NCI-H2196 (cell line): ENCODE measurements around the gene PYDC1.
"Not testable (repeated sequence)": the region's sequence is repeated elsewhere in the genome, so short reads cannot be mapped to it uniquely, and the experiment has no call there.

Experiments
- DNase-seq: peaks from one replicate; lab custom pipeline; 2025; ENCODE audit not compliant: unreplicated experiment; lab: John Stamatoyannopoulos, UW

PYDC1 gene

GRCh38 chr16:31223044-31223443, 6.1 kb upstream of the PYDC1 start:
- no peak for DNase-seq

DNA sequence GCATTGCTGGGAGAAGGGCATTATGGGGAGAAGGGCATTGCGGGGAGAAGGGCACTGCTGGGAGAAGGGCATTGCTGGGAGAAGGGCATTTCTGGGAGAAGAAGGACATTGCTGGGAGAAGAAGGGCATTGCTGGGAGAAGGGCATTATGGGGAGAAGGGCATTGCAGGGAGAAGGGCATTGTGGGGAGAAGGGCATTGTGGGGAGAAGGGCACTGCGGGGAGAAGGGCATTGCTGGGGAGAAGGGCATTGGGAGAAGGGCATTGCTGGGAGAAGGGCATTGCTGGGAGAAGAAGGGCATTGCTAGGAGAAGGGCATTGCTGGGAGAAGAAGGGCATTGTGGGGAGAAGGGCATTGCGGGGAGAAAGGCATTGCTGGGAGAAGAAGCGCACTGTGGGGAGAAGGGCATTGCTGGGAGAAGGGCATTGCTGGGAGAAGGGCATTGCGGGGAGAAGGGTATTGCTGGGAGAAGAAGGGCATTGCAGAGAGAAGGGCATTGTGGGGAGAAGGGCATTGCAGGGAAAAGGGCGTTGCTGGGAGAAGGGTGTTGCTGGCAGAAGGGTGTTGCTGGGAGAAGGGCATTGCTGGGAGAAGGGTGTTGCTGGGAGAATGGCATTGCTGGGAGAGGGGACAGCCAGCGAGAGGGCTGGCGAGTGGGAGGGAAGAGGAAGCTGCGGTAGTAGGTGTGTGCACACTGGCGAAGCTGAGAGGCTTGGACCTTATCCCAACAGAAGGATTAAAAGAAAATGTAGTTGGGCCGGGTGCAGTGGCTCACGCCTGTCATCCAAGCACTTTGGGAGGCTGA, 4.6 kb upstream of the PYDC1 start:
- DNase-seq = no peak

DNA sequence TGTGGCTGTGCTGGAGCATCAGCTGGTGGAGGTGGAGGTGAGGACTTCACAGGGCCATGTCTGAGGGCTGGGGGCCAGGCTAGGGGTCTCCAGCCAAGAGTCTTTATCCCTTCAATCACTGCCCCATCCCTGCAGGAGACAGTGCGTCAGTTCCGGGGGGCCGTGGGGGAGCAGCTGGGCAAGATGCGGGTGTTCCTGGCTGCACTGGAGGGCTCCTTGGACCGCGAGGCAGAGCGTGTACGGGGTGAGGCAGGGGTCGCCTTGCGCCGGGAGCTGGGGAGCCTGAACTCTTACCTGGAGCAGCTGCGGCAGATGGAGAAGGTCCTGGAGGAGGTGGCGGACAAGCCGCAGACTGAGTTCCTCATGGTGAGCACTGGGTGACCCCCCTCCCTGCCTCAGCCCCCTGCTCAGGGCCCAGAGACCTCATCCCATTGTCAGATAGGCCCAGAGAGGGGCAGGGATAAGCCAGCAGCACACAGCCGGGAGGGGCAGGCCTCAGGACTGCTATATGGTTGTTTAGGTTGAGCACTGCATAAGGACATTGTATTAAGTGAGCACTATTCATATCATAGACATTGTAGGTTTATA, 2.3 kb upstream of the PYDC1 start:
- no peak for DNase-seq

DNA sequence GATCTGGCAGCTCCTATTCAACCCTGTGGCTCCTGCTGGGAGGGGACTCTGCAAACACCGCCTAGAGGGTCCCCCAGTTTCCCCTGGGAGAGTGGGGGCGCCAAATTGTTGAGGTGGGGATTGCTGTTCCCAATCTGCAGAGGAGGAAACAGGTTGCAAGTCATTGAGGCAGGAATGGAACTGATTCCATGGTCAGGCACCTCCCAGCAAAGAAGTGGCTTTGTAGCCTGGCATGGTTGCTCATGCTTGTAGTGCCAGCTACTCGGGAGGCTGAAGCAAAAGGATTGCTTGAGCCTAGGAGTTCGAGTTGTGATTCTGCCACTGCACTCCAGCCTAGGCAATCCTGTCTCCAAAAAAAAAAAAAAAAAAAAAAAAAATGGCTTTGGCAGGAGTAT, 198 bp upstream of the PYDC1 start:
- DNase-seq = no peak

- DNase-seq = no peak
Observed at GRCh38 chr16:31215287-31216162, 1.4 kb downstream of the PYDC1 start.

DNA sequence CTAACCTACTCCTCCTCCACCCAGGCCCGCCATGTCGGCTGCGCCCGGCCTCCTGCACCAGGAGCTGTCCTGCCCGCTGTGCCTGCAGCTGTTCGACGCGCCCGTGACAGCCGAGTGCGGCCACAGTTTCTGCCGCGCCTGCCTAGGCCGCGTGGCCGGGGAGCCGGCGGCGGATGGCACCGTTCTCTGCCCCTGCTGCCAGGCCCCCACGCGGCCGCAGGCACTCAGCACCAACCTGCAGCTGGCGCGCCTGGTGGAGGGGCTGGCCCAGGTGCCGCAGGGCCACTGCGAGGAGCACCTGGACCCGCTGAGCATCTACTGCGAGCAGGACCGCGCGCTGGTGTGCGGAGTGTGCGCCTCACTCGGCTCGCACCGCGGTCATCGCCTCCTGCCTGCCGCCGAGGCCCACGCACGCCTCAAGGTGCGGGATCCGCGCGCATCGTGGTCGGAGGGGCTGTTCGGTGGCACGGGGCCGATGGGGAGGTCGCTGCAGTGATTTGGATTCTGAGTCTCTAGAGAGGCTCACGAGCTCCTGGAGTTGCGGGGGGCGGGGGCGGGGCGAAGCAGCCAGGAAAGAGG, 2.1 kb downstream of the PYDC1 start:
- DNase-seq = no peak

DNA sequence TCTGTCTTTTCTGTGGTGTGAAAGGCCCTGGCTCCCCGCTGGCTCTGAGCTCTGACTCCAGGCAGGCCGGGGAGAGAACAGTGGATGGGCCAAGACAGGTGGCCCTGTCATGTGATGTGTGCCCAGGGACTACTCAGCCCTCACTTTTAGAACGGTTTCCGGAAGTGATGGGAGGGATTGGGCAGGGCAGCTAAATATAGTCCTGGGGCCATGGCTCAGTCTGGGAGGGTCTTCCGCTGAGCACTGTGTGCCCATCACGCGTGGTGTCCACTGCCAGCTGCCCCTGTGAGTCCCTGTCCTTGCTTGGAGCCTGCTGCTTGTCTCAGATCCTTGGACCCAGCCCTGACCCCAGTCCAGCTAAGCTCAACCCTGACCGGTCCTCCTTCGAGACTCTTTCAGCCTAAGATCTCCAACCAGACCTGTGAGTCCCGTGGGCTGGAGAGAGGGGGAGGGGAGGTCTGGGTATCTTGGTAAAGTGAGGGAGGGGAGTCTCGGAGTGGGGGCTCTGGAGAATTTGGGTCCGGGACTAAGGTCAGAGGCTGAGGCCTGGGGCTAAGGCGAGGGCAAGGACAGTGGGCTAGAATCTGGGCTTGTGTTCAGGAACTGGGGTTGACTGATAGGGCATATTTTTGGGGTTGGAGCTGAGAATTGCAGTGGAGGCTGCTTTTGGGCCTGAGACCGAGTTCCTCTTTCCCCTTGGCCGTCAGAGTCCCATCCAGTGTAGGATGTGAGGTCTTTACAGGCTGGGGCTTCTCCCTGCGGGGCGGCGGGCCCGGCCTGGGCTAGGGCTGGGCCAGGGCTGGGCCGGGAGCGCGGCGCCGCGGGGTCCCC, 2.8 kb downstream of the PYDC1 start, which contains the start of gene TRIM72:
TRIM72 (plus strand) TSS at position 243 of the 831 bp plus-strand sequence. CDS start 620 bp downstream, outside the sequence.
- no peak for DNase-seq

- no peak for DNase-seq
Observed at GRCh38 chr16:31213342-31213741, 3.6 kb downstream of the PYDC1 start.

- no peak for DNase-seq
Observed at GRCh38 chr16:31206776-31207175, 10.2 kb downstream of the PYDC1 start.

DNA sequence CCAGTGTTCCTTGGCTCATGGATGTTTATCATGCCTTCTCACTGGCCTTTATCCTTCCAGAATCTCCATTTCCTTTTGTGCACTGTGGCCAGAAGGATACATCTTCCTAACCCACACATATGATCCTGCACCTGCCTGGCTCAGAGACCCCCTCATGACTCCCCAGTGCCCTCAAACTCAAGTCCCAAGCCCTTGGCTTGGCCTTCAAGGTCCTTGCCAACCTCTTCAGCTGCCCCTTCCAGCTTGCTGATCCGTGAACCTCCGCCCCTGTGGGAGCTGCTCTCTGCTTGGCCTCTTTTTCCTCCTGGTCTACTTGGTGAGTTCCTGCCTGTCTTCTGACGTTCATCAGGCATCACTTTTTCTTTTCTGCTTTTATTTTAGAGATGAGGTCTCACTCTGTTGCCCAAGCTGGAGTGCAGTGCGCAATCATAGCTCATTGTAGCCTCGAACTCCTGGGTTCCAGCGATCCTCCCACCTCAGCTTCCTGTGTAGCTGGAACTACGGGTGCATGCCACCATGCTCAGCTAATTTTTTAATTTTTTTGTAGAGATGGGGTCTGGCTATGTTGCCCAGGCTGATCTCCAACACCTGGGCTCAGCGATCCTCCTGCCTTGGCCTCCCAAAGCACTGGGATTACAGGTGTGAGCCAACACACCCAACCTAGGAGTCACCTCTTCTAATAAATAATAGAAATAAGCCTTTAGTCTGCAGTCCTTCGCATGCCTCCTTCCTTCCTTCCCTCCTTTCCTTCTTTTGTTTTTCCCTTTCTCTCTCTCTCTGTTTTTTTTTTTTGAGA, 11.9 kb downstream of the PYDC1 start:
- DNase-seq = no peak

- no peak for DNase-seq
Observed at GRCh38 chr16:31202414-31203375, 14.2 kb downstream of the PYDC1 start, which contains the start of gene PYCARD. TSS of gene PYCARD (minus strand) at chr16:31202760. CDS start at chr16:31202690, 70 bp downstream.

GRCh38 chr16:31201582-31202413, 15.1 kb downstream of the PYDC1 start:
- no peak for DNase-seq

- DNase-seq = no peak
Observed at GRCh38 chr16:31200821-31201568, 15.9 kb downstream of the PYDC1 start.

GRCh38 chr16:31200111-31200510, 16.8 kb downstream of the PYDC1 start:
- DNase-seq = not testable (repeated sequence)

DNA sequence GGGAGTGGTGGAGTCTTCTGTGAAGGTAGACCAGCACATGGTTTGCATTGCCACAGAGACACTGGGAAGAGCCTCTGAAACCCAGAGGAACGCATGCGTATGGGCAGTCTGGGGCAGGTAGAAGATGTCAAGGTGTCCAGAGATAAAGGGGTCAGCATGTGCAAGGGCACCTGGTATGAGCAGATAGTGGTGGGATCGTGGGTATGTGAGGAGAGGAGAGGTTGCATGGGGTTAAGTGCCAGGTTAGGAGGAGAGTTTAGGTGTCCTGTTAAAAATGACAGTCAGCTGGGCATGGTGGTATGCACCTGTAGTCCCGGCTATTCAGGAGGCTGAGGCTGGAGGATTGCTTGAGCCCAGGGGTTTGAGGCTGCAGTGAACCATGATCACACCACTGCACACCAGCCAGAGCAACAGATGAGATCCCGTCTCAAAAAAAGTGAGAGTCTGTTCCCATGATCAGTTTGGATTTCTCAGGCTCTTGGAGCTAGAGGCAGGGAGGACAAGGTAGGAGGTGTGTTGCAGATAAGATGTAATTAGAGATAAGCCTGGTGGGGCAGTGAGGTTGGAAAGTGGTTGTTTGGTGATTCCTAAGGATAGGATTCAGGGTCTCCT, 17.4 kb downstream of the PYDC1 start:
- DNase-seq = no peak

- DNase-seq = no peak
Observed at GRCh38 chr16:31198207-31198882, 18.6 kb downstream of the PYDC1 start.
